Stimulated activated CD8-positive, alpha-beta memory T cell treated with anti-CD3 and anti-CD28 coated beads, Interleukin-15, amount 100 ng/mL, for 24 hours (primary cell): Measurements from ENCODE around the gene SRRM4.

Experiments
- DNase-seq: peaks from one replicate; pipeline ENCODE4 v3.0.0-alpha.2; 2020; ENCODE audit warnings: low read depth

SRRM4 gene

DNA sequence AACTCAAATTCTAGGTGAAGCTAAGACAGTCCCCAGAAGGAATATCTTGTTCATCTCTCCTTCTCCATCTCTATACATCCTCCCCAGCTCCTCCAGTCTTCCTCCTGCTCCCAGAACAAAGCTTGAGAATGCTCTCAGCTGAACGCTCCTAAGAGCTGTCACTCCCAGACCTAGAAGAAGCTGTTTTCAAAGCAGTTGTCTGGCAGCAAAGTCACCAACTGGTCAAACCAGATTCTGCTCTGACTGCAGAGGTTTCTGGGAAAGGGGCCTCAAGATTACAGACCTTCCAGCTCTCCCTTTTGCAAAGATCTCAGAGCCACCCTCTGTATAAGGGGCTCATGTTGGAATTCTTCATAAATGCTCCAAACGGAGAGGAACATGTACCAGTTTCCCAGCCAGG lies 187.8 kb downstream of the SRRM4 start:
- DNase-seq: no peak

- no peak for DNase-seq
Measured at GRCh38 chr12:119171291-119171690, 189.9 kb downstream of the SRRM4 start.

DNA sequence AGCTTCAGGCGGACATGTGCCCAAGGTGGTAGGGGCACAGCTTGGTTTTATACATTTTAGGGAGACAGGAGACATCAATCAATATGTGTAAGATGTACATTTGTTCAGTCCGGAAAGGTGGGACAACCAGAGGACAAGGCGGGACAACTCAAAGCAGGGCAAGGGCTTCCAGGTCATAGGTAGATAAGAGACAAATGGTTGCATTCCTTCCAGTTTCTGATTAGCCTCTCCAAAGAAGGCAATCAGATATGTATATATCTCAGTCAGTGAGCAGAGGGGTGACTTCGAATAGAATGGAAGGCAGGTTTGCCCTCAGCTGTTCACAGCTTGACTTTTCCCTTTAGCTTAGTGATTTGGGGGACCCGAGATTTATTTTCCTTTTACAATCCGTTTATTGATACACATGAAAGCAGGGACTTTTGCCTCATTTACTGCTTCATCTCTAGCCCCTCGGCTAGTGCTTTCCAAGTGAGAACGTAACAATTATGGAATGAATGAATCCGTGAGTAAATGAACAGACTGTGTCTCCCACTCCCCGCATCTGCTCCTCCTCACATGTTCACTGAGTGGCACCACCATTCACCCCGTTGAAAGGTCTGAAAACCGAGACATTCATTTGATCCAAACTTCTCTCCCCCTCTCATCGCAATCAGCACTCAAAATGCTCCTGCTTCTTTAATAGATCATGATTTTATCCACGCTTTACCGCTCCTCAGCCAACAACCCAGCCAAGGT lies 190.5 kb downstream of the SRRM4 start:
- no peak for DNase-seq

- DNase-seq: no peak
Measured at GRCh38 chr12:119175081-119175480, 193.7 kb downstream of the SRRM4 start.

DNA sequence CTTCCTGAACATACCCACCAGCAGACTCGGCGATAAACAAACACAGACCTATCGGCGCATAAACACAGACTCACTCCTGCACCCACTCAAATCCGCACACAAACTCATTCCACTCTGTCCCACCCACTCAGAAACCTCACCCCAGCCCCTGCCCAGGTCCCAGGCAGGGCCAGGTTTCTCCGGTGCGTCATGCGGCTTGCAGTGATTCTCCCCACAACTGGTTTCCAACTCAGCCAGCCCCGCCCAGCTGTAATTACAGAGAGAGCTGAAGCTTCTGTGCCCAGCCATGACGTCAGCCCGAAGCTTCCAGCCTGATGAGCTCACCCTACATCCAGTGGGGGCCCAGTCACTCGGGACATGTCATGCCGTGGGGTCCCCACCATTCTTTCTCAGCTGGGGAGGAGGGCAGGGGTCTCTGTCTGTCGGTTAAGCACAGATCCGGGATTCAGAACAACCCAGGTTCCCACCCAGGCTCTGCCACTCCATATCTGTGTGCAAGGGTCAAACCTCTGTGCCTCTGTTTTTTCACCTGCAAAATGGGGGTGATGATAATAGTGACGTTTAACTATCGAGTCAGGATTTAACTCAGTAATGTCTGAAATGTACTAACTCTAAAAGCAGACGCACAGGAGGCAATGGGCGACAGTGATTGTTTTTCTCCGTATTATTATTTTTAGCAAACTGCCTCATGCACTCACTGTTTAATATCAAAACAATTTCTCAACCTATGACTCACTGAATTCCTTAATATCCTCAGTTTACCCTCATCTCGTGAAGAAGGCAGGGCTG lies 195.1 kb downstream of the SRRM4 start:
- DNase-seq: no peak

- DNase-seq: no peak
Measured at GRCh38 chr12:119177056-119177325, 195.7 kb downstream of the SRRM4 start.

- DNase-seq: no peak
Measured at GRCh38 chr12:119177724-119178380, 196.5 kb downstream of the SRRM4 start.

DNA sequence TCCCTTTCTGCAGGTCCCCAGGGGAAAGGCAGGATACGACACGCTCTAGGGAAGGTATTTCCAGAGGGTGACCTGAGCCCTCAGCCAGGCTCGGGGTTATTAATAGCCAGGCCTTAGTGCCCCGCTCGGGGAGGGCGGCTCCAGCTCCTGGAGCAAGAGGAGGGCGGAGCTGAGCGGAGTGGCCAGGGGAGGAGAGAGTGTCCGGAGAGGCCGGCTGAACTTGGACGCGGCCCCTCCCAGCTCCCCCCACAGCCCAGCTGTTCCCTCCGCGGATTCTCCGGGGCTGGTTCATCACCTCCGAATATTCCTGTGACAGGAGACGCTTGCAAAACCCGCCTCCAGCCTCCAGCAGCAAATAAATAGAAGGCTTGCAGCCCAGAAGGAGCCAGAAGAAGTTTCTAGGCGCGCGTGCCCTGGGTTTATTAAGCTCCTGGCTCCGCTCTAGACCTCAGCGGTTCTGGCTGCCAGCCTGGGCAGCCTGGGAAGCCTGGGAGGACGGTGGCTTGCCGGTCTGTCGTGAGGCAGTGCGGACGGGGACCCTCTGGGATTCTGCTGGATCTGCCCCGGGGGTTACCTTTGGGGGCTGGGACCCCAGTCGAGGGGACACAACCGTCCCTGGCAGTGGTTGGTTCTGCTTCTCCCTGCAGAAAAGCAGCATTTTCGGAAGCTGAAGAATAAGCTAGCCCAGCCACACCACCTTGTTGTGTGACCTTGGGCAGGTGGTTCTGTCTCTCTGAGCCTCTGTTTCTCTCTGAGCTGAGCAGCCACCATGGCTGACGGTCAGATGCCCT lies 197.4 kb downstream of the SRRM4 start, which contains the start of gene HSPB8:
Gene HSPB8 (plus strand): TSS at position 388 of the 791 bp plus-strand sequence. CDS start 382 bp downstream, at position 770.
- DNase-seq: no peak

- no peak for DNase-seq
Measured at GRCh38 chr12:119179335-119180021, 198.1 kb downstream of the SRRM4 start.

GRCh38 chr12:119180380-119181040 lies 199.2 kb downstream of the SRRM4 start:
- DNase-seq: no peak

GRCh38 chr12:119181202-119181601 lies 199.9 kb downstream of the SRRM4 start:
- no peak for DNase-seq

GRCh38 chr12:119181944-119182343 lies 200.6 kb downstream of the SRRM4 start:
- DNase-seq: no peak

- DNase-seq: no peak
Measured at GRCh38 chr12:119182701-119183493, 201.6 kb downstream of the SRRM4 start.

DNA sequence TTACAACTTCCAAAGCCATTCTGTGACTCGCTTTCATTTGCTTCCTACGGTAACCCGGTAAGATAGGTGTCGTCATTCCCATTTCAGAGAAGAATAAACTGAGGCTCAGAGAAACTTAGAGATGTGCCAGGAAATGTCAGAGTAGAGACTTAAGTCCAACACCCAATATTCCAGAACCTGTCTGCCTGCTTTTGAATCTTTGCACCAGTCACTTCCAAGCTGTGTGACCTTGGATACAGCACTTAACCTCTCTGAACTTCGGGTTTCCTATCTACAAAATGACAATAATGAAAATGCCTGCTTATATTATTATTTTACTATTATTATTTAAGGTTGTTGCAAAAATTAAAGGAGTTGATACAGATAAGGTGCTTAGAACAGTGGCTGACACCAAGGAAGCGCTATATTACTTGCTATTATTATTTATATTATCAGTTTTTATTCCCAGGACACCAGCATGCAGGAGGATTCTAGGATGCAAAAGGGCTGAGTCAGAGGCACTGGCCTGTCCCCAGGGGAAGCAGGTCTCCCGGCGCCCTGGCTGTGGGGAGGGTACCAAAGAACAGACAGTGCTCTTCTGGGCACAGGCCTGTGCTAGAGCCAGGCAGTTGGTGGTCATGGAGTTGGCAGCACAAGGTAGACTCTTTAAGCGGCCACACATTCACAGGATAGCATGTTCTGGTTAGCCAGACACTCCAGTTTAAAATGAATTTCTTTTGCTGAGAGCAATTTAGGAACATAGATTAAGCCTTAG lies 202.8 kb downstream of the SRRM4 start:
- no peak for DNase-seq

- DNase-seq: no peak
Measured at GRCh38 chr12:119195256-119195655, 213.9 kb downstream of the SRRM4 start.

DNA sequence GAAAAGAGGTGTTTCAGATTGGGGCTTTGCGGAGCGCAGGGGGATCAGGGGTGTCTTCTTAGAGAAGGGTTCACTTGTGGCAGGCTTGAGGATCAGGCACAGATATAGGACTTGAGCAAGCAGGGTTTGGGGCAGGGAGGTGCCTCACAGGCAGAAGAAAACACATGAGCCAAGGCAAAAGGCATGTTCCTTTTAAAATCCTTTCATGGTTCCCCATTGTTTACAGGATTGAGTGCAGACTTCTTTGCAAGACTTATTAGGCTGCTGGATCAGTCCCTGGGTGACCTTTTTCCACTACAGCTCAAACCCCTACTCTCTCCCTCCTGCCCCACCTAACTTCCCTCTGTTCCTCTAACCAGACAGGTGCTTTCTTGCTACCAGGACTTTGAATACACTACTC lies 217.1 kb downstream of the SRRM4 start:
- no peak for DNase-seq

DNA sequence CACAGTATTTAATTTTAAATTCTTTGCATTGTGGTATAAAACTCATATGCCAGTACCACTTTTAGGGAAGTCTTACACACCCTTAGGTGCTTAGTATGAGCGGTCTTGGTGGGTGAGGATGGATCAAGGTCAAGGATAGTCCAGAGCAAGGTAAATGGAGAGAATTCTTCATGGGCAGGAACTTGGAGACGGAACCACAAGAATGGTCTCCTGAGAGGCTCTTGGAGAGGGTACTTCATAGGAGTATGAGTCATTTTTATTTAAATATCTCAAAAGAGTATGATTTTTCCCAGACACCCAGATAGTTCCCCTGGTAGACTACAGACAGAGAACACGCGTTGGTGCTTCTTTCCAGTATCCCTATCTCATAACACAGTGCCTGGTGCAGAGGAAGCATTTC lies 219.3 kb downstream of the SRRM4 start:
- DNase-seq: no peak

GRCh38 chr12:119201789-119202543 lies 220.6 kb downstream of the SRRM4 start:
- DNase-seq: no peak

GRCh38 chr12:119202544-119202943 lies 221.2 kb downstream of the SRRM4 start:
- DNase-seq: no peak
